ENCODE results near the gene ARL6IP4.
"Not testable (repeated sequence)": the region's sequence is repeated elsewhere in the genome, so short reads cannot be mapped to it uniquely, and the experiment has no call there.

ARL6IP4 gene

GRCh38 chr12:123013185-123014095 is 33.0 kb downstream of the ARL6IP4 start:
- no peak for DNase-seq

GRCh38 chr12:123014473-123014872 is 34.0 kb downstream of the ARL6IP4 start:
- not testable (repeated sequence) for DNase-seq

GRCh38 chr12:123017753-123018152 is 37.3 kb downstream of the ARL6IP4 start:
- no peak for DNase-seq

DNA sequence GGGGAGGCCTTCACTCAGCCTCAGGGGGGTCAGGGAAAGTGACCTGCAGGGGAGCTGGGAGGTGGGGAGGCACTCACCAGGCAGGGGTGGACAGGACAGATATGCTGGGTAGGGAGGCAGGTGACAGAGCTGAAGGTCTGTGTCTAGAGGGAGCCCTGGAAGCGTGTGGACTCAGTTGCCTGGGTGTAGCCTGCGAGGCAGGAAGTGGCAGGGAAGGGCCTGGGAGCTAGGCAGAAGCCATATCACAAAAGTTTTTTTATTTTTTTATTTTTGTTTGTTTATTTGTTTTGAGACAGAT is 39.3 kb downstream of the ARL6IP4 start:
- DNase-seq = no peak

GRCh38 chr12:123021688-123022604 is 41.5 kb downstream of the ARL6IP4 start:
- DNase-seq = no peak

- no peak for DNase-seq
These were observed 42.4 kb downstream of the ARL6IP4 start for GRCh38 chr12:123022846-123023245.

GRCh38 chr12:123024819-123025391 is 44.4 kb downstream of the ARL6IP4 start:
- DNase-seq = no peak

GRCh38 chr12:123026094-123026853 is 45.8 kb downstream of the ARL6IP4 start:
- DNase-seq = no peak

GRCh38 chr12:123027726-123028445 is 47.4 kb downstream of the ARL6IP4 start:
- no peak for DNase-seq

DNA sequence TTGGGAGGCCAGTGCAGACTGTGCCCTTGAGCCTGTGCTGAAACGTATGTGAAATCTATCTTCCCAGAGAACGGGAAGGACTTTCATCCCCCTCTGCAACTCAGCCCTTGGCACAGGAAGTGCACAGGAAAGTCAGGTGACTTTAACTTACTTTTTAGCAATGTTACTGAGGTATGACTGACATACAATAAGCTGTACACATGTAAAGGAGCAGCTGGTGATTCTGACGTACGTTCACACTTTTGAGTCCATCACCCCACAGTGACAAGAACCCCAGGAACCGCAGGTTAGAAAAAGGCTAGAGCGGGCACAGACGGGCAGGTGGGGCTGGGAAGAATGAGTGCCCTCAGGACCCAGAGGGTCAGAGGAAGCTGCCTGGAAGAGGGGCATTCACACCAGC is 48.0 kb downstream of the ARL6IP4 start:
- no peak for DNase-seq

DNA sequence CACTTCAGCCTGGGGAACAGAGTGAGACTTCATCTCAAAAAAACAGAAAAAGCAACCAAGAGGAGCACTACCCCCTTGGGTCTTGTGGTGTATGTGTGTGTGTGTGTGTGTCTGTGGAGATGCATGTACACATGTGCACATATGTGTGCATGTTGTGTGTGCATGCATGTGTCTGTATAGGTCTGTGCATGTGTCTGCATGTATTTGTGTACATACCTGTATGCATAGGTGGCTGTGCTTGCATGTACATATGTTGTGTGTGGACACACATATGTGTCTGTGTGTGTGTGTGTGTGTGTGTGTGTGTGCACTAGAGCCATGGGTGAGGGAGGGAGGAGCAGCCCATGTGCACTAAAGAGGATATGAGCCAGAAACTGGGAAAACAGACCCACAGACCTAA is 49.1 kb downstream of the ARL6IP4 start:
- no peak for DNase-seq

DNA sequence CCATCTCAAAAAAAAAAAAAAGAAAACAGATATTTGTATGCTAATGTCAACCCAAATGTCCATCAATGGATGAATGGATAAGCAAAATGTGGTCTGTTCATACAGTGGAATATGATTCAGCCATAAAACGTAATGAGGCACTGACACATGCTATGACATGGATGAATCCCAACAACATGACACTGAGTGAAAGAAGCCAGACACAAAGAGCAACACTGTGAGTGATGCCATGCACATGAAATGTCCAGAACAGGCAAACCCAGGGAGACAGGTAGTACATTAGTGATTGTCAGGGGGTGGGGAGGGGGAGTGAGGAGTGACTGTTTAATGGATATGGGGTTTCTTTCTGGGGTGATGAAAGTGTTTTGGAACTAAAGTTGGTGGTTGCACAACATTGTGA is 50.2 kb downstream of the ARL6IP4 start:
- DNase-seq = no peak

GRCh38 chr12:123031171-123031845 is 50.8 kb downstream of the ARL6IP4 start:
- no peak for DNase-seq
